Natural killer cell (primary cell): ENCODE data around the gene COA4. TPM values are rescaled to one million over a fixed set of nuclear protein-coding genes. Genes with fewer than 3 reads are reported as not detected.

ENCODE experiments used
- ATAC-seq, 3 donors: fragments of 150-1000 bp in 2 of 3; fragments of 200-7000 bp in 1 of 3; cut with Tn5 transposase; 1 replicate in 1 of 3; 2 replicates in 2 of 3; pipeline ENCODE4 v1.10.0; 2021; ENCODE audit warnings: mild to moderate bottlenecking in 2 of 3, moderate library complexity in 2 of 3
- DNase-seq, 2 donors: peaks; one replicate each; pipeline versions ENCODE4 v3.0.0 to v3.0.0-alpha.2; 2013 to 2021; ENCODE audit warnings: mixed read lengths in 1 of 2
- H3K27ac ChIP-seq: one replicate; pipeline ENCODE4 v1.5.1; 2013; ENCODE audit warnings: mild to moderate bottlenecking, low read length
- H3K27me3 ChIP-seq: one replicate; pipeline ENCODE4 v1.6.1; 2013; ENCODE audit warnings: low read length; ENCODE audit not compliant: control insufficient read depth, insufficient read depth
- H3K36me3 ChIP-seq: one replicate; pipeline ENCODE4 v1.6.1; 2013; ENCODE audit warnings: low read length; ENCODE audit not compliant: control insufficient read depth, insufficient read depth
- H3K4me1 ChIP-seq: one replicate; pipeline ENCODE4 v1.6.1; 2013; ENCODE audit warnings: low read length; ENCODE audit not compliant: control insufficient read depth, insufficient read depth
- H3K4me3 ChIP-seq: one replicate; pipeline ENCODE4 v1.5.1; 2013; ENCODE audit warnings: low read length
- H3K9me3 ChIP-seq: one replicate; pipeline ENCODE4 v1.6.1; 2013; ENCODE audit warnings: low read length; ENCODE audit not compliant: control insufficient read depth, insufficient read depth
- H3K27ac Mint-ChIP-seq, 2 donors: one replicate each; pipeline ENCODE4 v1.8.0; 2022; ENCODE audit warnings: mild to moderate bottlenecking in 2 of 2, mixed read lengths in 2 of 2, moderate library complexity in 1 of 2
- H3K27me3 Mint-ChIP-seq, 2 donors: one replicate each; pipeline ENCODE4 v1.8.0; 2022; ENCODE audit warnings: low read depth in 2 of 2, mixed read lengths in 2 of 2
- H3K36me3 Mint-ChIP-seq: one replicate; pipeline ENCODE4 v1.8.0; 2022; ENCODE audit warnings: mixed read lengths
- H3K4me1 Mint-ChIP-seq, 2 donors: one replicate each; pipeline ENCODE4 v1.8.0; 2022; ENCODE audit warnings: mixed read lengths in 2 of 2
- H3K4me3 Mint-ChIP-seq: one replicate; pipeline ENCODE4 v1.8.0; 2022; ENCODE audit warnings: mild to moderate bottlenecking, moderate library complexity, mixed read lengths
- H3K9me3 Mint-ChIP-seq, 2 donors: one replicate each; pipeline ENCODE4 v1.8.0; 2022; ENCODE audit warnings: mixed read lengths in 2 of 2
- WGBS: methylation state at CpG from one replicate; pipeline ENCODE4 v1.1.7; 2013; ENCODE audit warnings: missing lambda C conversion rate; ENCODE audit not compliant: insufficient coverage; 5-methylcytosine and 5-hydroxymethylcytosine counted together
- intact Hi-C: fragments of 100-400 bp; cut with micrococcal nuclease; formaldehyde crosslinking; loops from one replicate; pipeline ENCODE4 v1.14.2; 2022
- total RNA-seq, 4 donors: library from RNA; stranded (reverse); fragments of 120-200 nt in 1 of 4; gene quantifications; one replicate each; pipeline versions ENCODE4 v1.2.3 to v1.2.4, GENCODE V29; 2013 to 2022
- TF ChIP-seq, protein P1 (sequence below): fragments of 200-600 bp; IDR thresholded peaks from one replicate; pipeline ENCODE4 v1.8.0; 2022; ENCODE audit warnings: antibody characterized with exemption

COA4 gene
- total RNA-seq, 3 donors from 2014 or later (not counting 1 experiment from before 2014, with no cell fraction given) = 23.0 to 32.9 (median 26.0) TPM

DNA sequence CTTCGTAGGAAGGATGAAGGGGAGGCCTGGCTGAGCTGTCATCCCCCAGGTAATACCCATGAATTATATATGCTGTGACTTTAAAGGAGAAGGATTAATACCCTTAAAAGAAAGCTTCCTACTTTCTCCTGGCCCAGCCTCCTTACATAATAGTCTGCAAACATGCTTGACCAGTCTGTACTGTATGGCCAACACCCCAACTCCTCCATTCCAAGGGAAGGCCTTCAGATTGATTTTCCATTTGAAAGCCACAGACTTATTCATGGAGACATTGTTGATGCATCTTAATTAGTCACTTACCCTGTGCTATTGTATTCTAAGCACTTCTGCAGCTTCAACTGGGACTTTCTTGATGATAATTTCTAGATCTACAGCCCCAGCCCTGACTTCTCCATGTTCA lies 2.1 kb upstream of the COA4 start:
- Mint-ChIP-seq H3K27ac (peak overlapping the region; percentile 20 to 24), H3K27me3 (no peaks in the 10 kb centered on the region), H3K9me3 (no peaks in the 10 kb centered on the region), H3K36me3 (no peaks in the 10 kb centered on the region), H3K4me1 (peaks cover 36 to 42% of the 10 kb centered on the region in 2 donors), H3K4me3 (peak overlapping the region; percentile 99)
- intact Hi-C loops = loop anchor here (10.0 kb wide), 1 partner anchor 94 kb away; the partner anchor contains the start of gene MRPL48
- ATAC-seq = no peak
- no CpG with 5 or more reads among the region's 1 CpG for WGBS
- H3K9me3 ChIP-seq = no peaks in the 10 kb centered on the region
- peaks cover 1% of the 10 kb centered on the region for H3K36me3 ChIP-seq
- no peak overlapping the region for H3K27ac ChIP-seq
- TF ChIP-seq, protein P1, sequence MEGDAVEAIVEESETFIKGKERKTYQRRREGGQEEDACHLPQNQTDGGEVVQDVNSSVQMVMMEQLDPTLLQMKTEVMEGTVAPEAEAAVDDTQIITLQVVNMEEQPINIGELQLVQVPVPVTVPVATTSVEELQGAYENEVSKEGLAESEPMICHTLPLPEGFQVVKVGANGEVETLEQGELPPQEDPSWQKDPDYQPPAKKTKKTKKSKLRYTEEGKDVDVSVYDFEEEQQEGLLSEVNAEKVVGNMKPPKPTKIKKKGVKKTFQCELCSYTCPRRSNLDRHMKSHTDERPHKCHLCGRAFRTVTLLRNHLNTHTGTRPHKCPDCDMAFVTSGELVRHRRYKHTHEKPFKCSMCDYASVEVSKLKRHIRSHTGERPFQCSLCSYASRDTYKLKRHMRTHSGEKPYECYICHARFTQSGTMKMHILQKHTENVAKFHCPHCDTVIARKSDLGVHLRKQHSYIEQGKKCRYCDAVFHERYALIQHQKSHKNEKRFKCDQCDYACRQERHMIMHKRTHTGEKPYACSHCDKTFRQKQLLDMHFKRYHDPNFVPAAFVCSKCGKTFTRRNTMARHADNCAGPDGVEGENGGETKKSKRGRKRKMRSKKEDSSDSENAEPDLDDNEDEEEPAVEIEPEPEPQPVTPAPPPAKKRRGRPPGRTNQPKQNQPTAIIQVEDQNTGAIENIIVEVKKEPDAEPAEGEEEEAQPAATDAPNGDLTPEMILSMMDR = no peak
- H3K27me3 ChIP-seq = no peaks in the 10 kb centered on the region
- no peak overlapping the region for H3K4me3 ChIP-seq
- H3K4me1 ChIP-seq = peaks cover 15% of the 10 kb centered on the region
- DNase-seq = no peak

- H3K36me3 ChIP-seq = peaks cover 18% of the 10 kb centered on the region
- no peaks in the 10 kb centered on the region for H3K9me3 Mint-ChIP-seq
- intact Hi-C loops = loop anchor here (2.0 to 10.0 kb wide), 3 partner anchors 91 to 295 kb away; partner anchors contain the start of genes C2CD3, MRPL48, PPME1 and RAB6A
- H3K4me3 ChIP-seq = peak overlapping the region; percentile 83
- H3K27ac ChIP-seq = peak overlapping the region; percentile 64
- peaks cover 15% of the 10 kb centered on the region for H3K4me1 ChIP-seq
- H3K27me3 Mint-ChIP-seq = no peaks in the 10 kb centered on the region
- no peaks in the 10 kb centered on the region for H3K27me3 ChIP-seq
- ATAC-seq = no peak
- WGBS = 51% methylated on average over 8 of the region's 8 CpGs
- H3K9me3 ChIP-seq = no peaks in the 10 kb centered on the region
- peaks cover 40 to 42% of the 10 kb centered on the region in 2 donors for H3K4me1 Mint-ChIP-seq
- H3K4me3 Mint-ChIP-seq = peak overlapping the region; percentile 99
- peak overlapping the region; percentile 97 to 100 for H3K27ac Mint-ChIP-seq
- H3K36me3 Mint-ChIP-seq = no peaks in the 10 kb centered on the region
- no peak for DNase-seq
- TF ChIP-seq, protein P1 = no peak
Observed at GRCh38 chr11:73875840-73876239, 806 bp downstream of the COA4 start.

DNA sequence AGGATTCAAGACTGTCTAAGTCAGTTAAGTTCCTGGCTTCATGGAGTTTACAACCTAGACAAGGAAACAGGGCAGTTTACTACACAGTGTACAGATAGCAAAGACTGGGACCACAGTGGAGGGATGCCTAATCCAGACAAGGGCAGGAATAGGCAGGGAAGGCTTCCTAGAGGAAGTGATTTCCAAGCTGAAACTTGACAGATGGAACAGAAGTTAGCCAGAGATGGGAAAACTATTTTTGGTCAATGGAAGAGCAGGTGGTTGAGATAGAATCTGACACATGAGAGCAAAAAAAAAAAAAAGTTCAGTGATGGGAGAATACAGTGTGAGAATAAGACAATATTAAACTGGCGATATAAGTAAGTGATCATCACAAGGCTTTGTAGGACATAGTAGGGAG lies 1.3 kb downstream of the COA4 start:
- no peak for DNase-seq
- H3K36me3 Mint-ChIP-seq = no peaks in the 10 kb centered on the region
- Histone ChIP-seq H3K4me1 (peaks cover 15% of the 10 kb centered on the region), H3K27ac (no peak overlapping the region), H3K9me3 (no peaks in the 10 kb centered on the region), H3K4me3 (no peak overlapping the region), H3K27me3 (no peaks in the 10 kb centered on the region), H3K36me3 (peaks cover 18% of the 10 kb centered on the region)
- H3K27ac Mint-ChIP-seq = peak overlapping the region; percentile 97 to 100
- WGBS = 95% methylated on average over 1 of the region's 1 CpG
- intact Hi-C loops = loop anchor here (10.0 kb wide), 1 partner anchor 91 kb away; the partner anchor contains the start of gene MRPL48
- H3K9me3 Mint-ChIP-seq = no peaks in the 10 kb centered on the region
- no peak for ATAC-seq
- no peaks in the 10 kb centered on the region for H3K27me3 Mint-ChIP-seq
- peaks cover 40 to 42% of the 10 kb centered on the region in 2 donors for H3K4me1 Mint-ChIP-seq
- peak overlapping the region; percentile 99 for H3K4me3 Mint-ChIP-seq
- TF ChIP-seq, protein P1 = no peak
